MV-4-11 (cell line): Measurements from ENCODE around the gene FMNL2.

Experiments
- DNase-seq: peaks from one replicate; lab custom pipeline; 2025; lab: John Stamatoyannopoulos, UW

The FMNL2 gene

GRCh38 chr2:152425765-152426727, 91.1 kb downstream of the FMNL2 start:
- DNase-seq = no peak

GRCh38 chr2:152426801-152427200, 91.8 kb downstream of the FMNL2 start:
- DNase-seq = no peak

GRCh38 chr2:152427902-152428301, 92.9 kb downstream of the FMNL2 start:
- DNase-seq = no peak

GRCh38 chr2:152428800-152429582, 94.0 kb downstream of the FMNL2 start:
- DNase-seq = no peak

- DNase-seq = no peak
Observed at GRCh38 chr2:152430876-152431275, 95.9 kb downstream of the FMNL2 start.

- DNase-seq = no peak
Observed at GRCh38 chr2:152431370-152432098, 96.6 kb downstream of the FMNL2 start.

GRCh38 chr2:152432206-152432653, 97.3 kb downstream of the FMNL2 start:
- DNase-seq = peak; percentile 94

- no peak for DNase-seq
Observed at GRCh38 chr2:152432765-152433164, 97.8 kb downstream of the FMNL2 start.

- peak; percentile 10 for DNase-seq
Observed at GRCh38 chr2:152433289-152433688, 98.3 kb downstream of the FMNL2 start.

- DNase-seq = no peak
Observed at GRCh38 chr2:152433791-152434190, 98.8 kb downstream of the FMNL2 start.

- DNase-seq = no peak
Observed at GRCh38 chr2:152434395-152435182, 99.6 kb downstream of the FMNL2 start.

- no peak for DNase-seq
Observed at GRCh38 chr2:152436148-152436547, 101.2 kb downstream of the FMNL2 start.

GRCh38 chr2:152437276-152438108, 102.5 kb downstream of the FMNL2 start:
- no peak for DNase-seq

- no peak for DNase-seq
Observed at GRCh38 chr2:152440049-152440448, 105.1 kb downstream of the FMNL2 start.

GRCh38 chr2:152440460-152440859, 105.5 kb downstream of the FMNL2 start:
- DNase-seq = no peak

- DNase-seq = no peak
Observed at GRCh38 chr2:152441961-152442360, 107.0 kb downstream of the FMNL2 start.

GRCh38 chr2:152443771-152444170, 108.8 kb downstream of the FMNL2 start:
- no peak for DNase-seq

GRCh38 chr2:152444448-152444847, 109.5 kb downstream of the FMNL2 start:
- DNase-seq = no peak

- no peak for DNase-seq
Observed at GRCh38 chr2:152445375-152445774, 110.4 kb downstream of the FMNL2 start.

GRCh38 chr2:152445791-152446201, 110.8 kb downstream of the FMNL2 start:
- DNase-seq = no peak
